CD4-positive, alpha-beta T cell treated with Interleukin-17A for 1 hour (primary cell): ENCODE results near the gene ATAD2B.
"Not testable (repeated sequence)": the region's sequence is repeated elsewhere in the genome, so short reads cannot be mapped to it uniquely, and the experiment has no call there.

Experiments
- DNase-seq: peaks from one replicate; pipeline ENCODE4 v3.0.0-alpha.2; 2020

Gene ATAD2B

GRCh38 chr2:23782646-23783045 lies 144.3 kb downstream of the ATAD2B start:
- no peak for DNase-seq

GRCh38 chr2:23782126-23782525 lies 144.8 kb downstream of the ATAD2B start:
- no peak for DNase-seq

GRCh38 chr2:23780465-23780864 lies 146.5 kb downstream of the ATAD2B start:
- DNase-seq: not testable (repeated sequence)

GRCh38 chr2:23777826-23778225 lies 149.1 kb downstream of the ATAD2B start:
- no peak for DNase-seq

GRCh38 chr2:23776021-23776420 lies 150.9 kb downstream of the ATAD2B start:
- DNase-seq: no peak

- DNase-seq: no peak
Measured at GRCh38 chr2:23772684-23773083, 154.2 kb downstream of the ATAD2B start.

- DNase-seq: no peak
Measured at GRCh38 chr2:23772056-23772455, 154.9 kb downstream of the ATAD2B start.

- no peak for DNase-seq
Measured at GRCh38 chr2:23769364-23769763, 157.6 kb downstream of the ATAD2B start.

- DNase-seq: no peak
Measured at GRCh38 chr2:23767876-23768621, 158.9 kb downstream of the ATAD2B start.

GRCh38 chr2:23762141-23762540 lies 164.8 kb downstream of the ATAD2B start:
- no peak for DNase-seq

GRCh38 chr2:23761638-23762037 lies 165.3 kb downstream of the ATAD2B start:
- peak; percentile 7 for DNase-seq

- no peak for DNase-seq
Measured at GRCh38 chr2:23760736-23761135, 166.2 kb downstream of the ATAD2B start.

- no peak for DNase-seq
Measured at GRCh38 chr2:23757686-23758433, 169.1 kb downstream of the ATAD2B start.

- no peak for DNase-seq
Measured at GRCh38 chr2:23756593-23757292, 170.2 kb downstream of the ATAD2B start.

- DNase-seq: no peak
Measured at GRCh38 chr2:23754970-23755369, 172.0 kb downstream of the ATAD2B start.

- DNase-seq: no peak
Measured at GRCh38 chr2:23753291-23754010, 173.5 kb downstream of the ATAD2B start.

GRCh38 chr2:23751747-23752265 lies 175.1 kb downstream of the ATAD2B start:
- DNase-seq: no peak

GRCh38 chr2:23746141-23746863 lies 180.6 kb downstream of the ATAD2B start:
- no peak for DNase-seq

GRCh38 chr2:23745726-23746105 lies 181.2 kb downstream of the ATAD2B start:
- no peak for DNase-seq

- DNase-seq: no peak
Measured at GRCh38 chr2:23745068-23745725, 181.7 kb downstream of the ATAD2B start.

GRCh38 chr2:23736783-23737182 lies 190.1 kb downstream of the ATAD2B start:
- not testable (repeated sequence) for DNase-seq

- no peak for DNase-seq
Measured at GRCh38 chr2:23734416-23734815, 192.5 kb downstream of the ATAD2B start.
